ENCODE data around the gene CACNG7. TPM values are rescaled to one million over a fixed set of nuclear protein-coding genes. Genes with fewer than 3 reads are reported as not detected.

Gene CACNG7
- total and polyA plus RNA-seq, 2 experiments from 2014 or later = not detected

DNA sequence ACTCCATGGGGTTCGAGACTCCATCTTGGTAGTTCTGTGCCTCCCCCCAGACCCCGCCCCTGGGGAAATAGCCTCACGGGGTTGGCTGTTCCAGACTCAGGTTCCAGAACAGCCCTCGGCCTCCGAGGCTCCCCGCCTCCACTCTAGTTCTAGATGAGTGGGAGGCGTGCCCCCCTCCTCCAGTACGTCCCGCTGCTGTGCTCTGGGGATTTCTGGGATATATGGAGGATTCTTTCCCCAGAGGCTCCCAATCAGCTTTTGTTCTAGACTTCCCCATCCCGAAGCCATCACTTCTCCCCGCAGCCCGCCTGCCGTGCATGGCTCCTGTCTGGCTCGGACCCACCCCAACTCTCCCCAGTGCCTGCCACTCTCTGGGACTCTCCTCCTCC lies 1.9 kb upstream of the CACNG7 start:
- DNase-seq = no peak
- no peaks in the 10 kb centered on the region for H3K9me3 ChIP-seq (ENCODE audit: low read depth)
- no peak overlapping the region for H3K9ac ChIP-seq
- no peak overlapping the region for H3K4me3 ChIP-seq
- no peak overlapping the region for H3K27ac ChIP-seq
- H3K4me1 ChIP-seq (ENCODE audit: insufficient read depth) = peaks cover 7% of the 10 kb centered on the region; the same call in 1 of the 2 replicates
- H4K20me1 ChIP-seq (ENCODE audit: insufficient read depth) = no peaks in the 10 kb centered on the region
- H3K4me2 ChIP-seq (ENCODE audit: unreplicated experiment) = no peak overlapping the region
- no peaks in the 10 kb centered on the region for H3K9me2 ChIP-seq (ENCODE audit: insufficient read depth)
- no peaks in the 10 kb centered on the region for H3K36me3 ChIP-seq (ENCODE audit: low read depth)
- TF ChIP-seq EZH2 (IDR thresholded peaks at IDR 0.05; ENCODE audit: insufficient read depth, poor library complexity, severe bottlenecking) = peak; percentile 48
- no peak for TF ChIP-seq EZH2phosphoT487 (IDR thresholded peaks at IDR 0.05; ENCODE audit: insufficient read depth, low read depth)
- H2AFZ ChIP-seq = no peak overlapping the region
- in situ Hi-C loops (cut with MboI) = no loop called here
- WGBS, 2 experiments (ENCODE audit: low coverage in 1 of 2, low lambda C conversion rate in 2 of 2, missing lambda C conversion rate in 2 of 2) = 39 to 40% methylated on average over 14 of the region's 14 CpGs
- peaks cover 61% of the 10 kb centered on the region for H3K27me3 ChIP-seq (replicated peaks; ENCODE audit: insufficient read depth)
- no peaks in the 10 kb centered on the region for H3F3A ChIP-seq (ENCODE audit: insufficient read depth)
- H3K79me2 ChIP-seq (ENCODE audit: insufficient read depth) = no peaks in the 10 kb centered on the region

- H3K9me3 ChIP-seq (ENCODE audit: low read depth) = no peaks in the 10 kb centered on the region
- 27 to 33% methylated on average over 17 of the region's 17 CpGs for WGBS, 2 experiments (ENCODE audit: low coverage in 1 of 2, low lambda C conversion rate in 2 of 2, missing lambda C conversion rate in 2 of 2)
- no peaks in the 10 kb centered on the region for H3F3A ChIP-seq (ENCODE audit: insufficient read depth)
- H2AFZ ChIP-seq = no peak overlapping the region
- H3K36me3 ChIP-seq (ENCODE audit: low read depth) = no peaks in the 10 kb centered on the region
- peak overlapping the region; percentile 3; the same call in 1 of the 2 replicates for H3K4me3 ChIP-seq
- TF ChIP-seq EZH2phosphoT487 (IDR thresholded peaks at IDR 0.05; ENCODE audit: insufficient read depth, low read depth) (no peak), EZH2 (IDR thresholded peaks at IDR 0.05; ENCODE audit: insufficient read depth, poor library complexity, severe bottlenecking) (no peak)
- no peak overlapping the region for H3K27ac ChIP-seq
- no peaks in the 10 kb centered on the region for H4K20me1 ChIP-seq (ENCODE audit: insufficient read depth)
- H3K4me2 ChIP-seq (ENCODE audit: unreplicated experiment) = no peak overlapping the region
- no peak overlapping the region for H3K9ac ChIP-seq
- in situ Hi-C loops (cut with MboI) = no loop called here
- no peak for DNase-seq
- no peaks in the 10 kb centered on the region for H3K79me2 ChIP-seq (ENCODE audit: insufficient read depth)
- H3K9me2 ChIP-seq (ENCODE audit: insufficient read depth) = no peaks in the 10 kb centered on the region
- peaks cover 61% of the 10 kb centered on the region for H3K27me3 ChIP-seq (replicated peaks; ENCODE audit: insufficient read depth)
- peaks cover 7% of the 10 kb centered on the region; the same call in 1 of the 2 replicates for H3K4me1 ChIP-seq (ENCODE audit: insufficient read depth)
Measured at GRCh38 chr19:53907690-53908089, 1.4 kb upstream of the CACNG7 start.

DNA sequence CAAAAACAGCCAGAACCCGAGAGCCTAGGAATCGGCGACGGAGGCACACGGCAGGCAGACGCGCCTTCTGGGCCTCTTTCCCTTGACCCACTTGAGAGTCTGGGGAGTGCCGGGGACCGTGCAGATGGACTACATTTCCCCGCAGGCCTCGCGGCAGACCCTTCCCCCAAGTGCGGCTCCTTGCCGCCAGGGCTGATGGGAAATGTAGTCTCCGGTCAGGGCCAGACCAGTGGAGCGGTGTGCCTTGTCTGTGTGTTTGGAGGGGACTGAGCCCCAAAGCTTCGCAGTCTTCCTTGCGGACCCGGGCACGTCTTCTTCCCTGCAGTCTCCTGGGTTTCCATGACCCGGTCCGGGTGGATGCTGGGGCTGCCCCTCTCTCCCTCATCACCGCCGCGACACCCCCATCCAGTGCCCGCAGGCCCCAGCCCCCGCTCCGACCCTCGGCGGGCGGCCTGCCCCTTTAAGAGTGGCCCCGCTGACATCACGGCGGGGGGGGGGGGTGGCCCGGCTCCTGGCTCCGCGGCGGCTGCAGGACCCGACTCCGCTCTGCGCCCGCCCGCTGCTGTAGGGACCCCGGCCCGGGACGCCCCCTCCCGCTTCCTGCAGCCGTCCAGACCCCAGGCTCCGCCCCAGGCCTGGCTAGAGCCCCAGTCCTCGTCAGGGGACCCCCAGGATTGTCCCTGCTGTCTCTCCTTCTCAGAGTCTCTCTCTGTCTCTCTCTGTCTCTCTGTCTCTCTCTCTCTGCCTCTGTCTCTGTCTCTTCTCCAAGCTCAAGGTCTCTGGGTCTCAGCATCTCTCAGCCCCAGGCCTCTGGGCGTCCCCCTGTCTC lies 758 bp upstream of the CACNG7 start:
- H3K4me3 ChIP-seq = peak overlapping the region; percentile 3; the same call in 1 of the 2 replicates
- TF ChIP-seq EZH2 (IDR thresholded peaks at IDR 0.05; ENCODE audit: insufficient read depth, poor library complexity, severe bottlenecking) (peak; percentile 97), EZH2phosphoT487 (IDR thresholded peaks at IDR 0.05; ENCODE audit: insufficient read depth, low read depth) (no peak; the same call in 1 of the 2 replicates)
- no peaks in the 10 kb centered on the region for H3K9me2 ChIP-seq (ENCODE audit: insufficient read depth)
- WGBS, 2 experiments (ENCODE audit: low coverage in 1 of 2, low lambda C conversion rate in 2 of 2, missing lambda C conversion rate in 2 of 2) = 3% methylated on average over 27 to 51 of the region's 51 CpGs
- peaks cover 61% of the 10 kb centered on the region for H3K27me3 ChIP-seq (replicated peaks; ENCODE audit: insufficient read depth)
- H3K79me2 ChIP-seq (ENCODE audit: insufficient read depth) = no peaks in the 10 kb centered on the region
- H3K4me2 ChIP-seq (ENCODE audit: unreplicated experiment) = peak overlapping the region; percentile 35
- no peaks in the 10 kb centered on the region for H3K9me3 ChIP-seq (ENCODE audit: low read depth)
- H3K27ac ChIP-seq = no peak overlapping the region
- no peaks in the 10 kb centered on the region for H3K36me3 ChIP-seq (ENCODE audit: low read depth)
- H3K4me1 ChIP-seq (ENCODE audit: insufficient read depth) = peaks cover 7% of the 10 kb centered on the region; the same call in 1 of the 2 replicates
- no peak overlapping the region for H3K9ac ChIP-seq
- H4K20me1 ChIP-seq (ENCODE audit: insufficient read depth) = no peaks in the 10 kb centered on the region
- peak; percentile 56 for DNase-seq
- no peaks in the 10 kb centered on the region for H3F3A ChIP-seq (ENCODE audit: insufficient read depth)
- no peak overlapping the region for H2AFZ ChIP-seq
- in situ Hi-C loops (cut with MboI) = no loop called here

DNA sequence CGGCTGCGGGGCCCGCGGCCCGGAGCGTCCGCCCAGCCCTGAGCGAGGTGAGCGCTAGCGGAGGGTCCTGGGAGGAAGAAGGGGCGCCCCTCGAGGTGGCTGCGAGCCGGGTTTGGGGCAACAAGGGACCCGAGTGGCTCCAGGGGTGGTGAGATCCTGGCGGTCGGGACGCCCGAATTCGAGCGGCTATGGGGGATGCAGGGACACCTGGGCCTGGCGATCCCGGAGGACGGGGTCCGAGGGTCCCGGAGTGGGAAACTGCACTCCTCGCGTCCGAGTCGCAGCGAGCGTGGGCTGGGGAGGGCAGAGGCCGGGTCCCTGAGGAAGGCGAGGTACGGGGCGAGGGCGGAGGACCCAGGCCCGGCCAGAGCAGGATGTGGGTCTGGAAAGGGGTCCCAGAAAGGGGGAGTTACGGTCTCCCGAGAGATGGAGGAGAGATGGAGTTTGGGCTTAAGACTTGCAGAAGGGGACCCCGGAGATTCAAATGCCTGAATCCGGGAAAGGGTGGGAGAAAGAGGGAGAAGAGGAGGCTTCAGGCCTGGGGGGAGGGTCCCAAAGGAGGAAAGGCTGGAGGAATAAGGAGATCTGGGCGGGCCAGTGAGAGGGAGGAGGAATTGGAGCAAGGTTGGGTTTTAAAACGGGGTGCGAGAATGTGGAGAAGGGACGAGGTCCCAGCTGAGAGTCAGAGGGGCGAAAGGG lies 542 bp downstream of the CACNG7 start:
- Histone ChIP-seq H2AFZ (no peak overlapping the region), H3K4me2 (ENCODE audit: unreplicated experiment) (no peak overlapping the region)
- in situ Hi-C loops (cut with MboI) = no loop called here

More for the DNA sequence above, 542 bp downstream of the CACNG7 start:
- H3K9me2 ChIP-seq (ENCODE audit: insufficient read depth) = no peaks in the 10 kb centered on the region
- H3K36me3 ChIP-seq (ENCODE audit: low read depth) = no peaks in the 10 kb centered on the region
- no peak for DNase-seq
- no peaks in the 10 kb centered on the region for H3F3A ChIP-seq (ENCODE audit: insufficient read depth)
- 1 to 2% methylated on average over 26 to 47 of the region's 47 CpGs for WGBS, 2 experiments (ENCODE audit: low coverage in 1 of 2, low lambda C conversion rate in 2 of 2, missing lambda C conversion rate in 2 of 2)
- H3K27ac ChIP-seq = no peak overlapping the region
- peaks cover 56% of the 10 kb centered on the region for H3K27me3 ChIP-seq (replicated peaks; ENCODE audit: insufficient read depth)
- H3K9ac ChIP-seq = no peak overlapping the region
- no peak overlapping the region for H3K4me3 ChIP-seq
- TF ChIP-seq EZH2 (IDR thresholded peaks at IDR 0.05; ENCODE audit: insufficient read depth, poor library complexity, severe bottlenecking) (peak; percentile 87), EZH2phosphoT487 (IDR thresholded peaks at IDR 0.05; ENCODE audit: insufficient read depth, low read depth) (peak; percentile 73; the same call in 1 of the 2 replicates)
- H4K20me1 ChIP-seq (ENCODE audit: insufficient read depth) = no peaks in the 10 kb centered on the region
- peaks cover 7% of the 10 kb centered on the region; the same call in 1 of the 2 replicates for H3K4me1 ChIP-seq (ENCODE audit: insufficient read depth)
- no peaks in the 10 kb centered on the region for H3K79me2 ChIP-seq (ENCODE audit: insufficient read depth)
- no peaks in the 10 kb centered on the region for H3K9me3 ChIP-seq (ENCODE audit: low read depth)
